Skeletal muscle tissue (tissue), 4 donors: ENCODE measurements around the gene SGO2. TPM values are rescaled to one million over a fixed set of nuclear protein-coding genes. Genes with fewer than 3 reads are reported as not detected.

Experiments used
- H3K27ac ChIP-seq: one replicate; pipeline ENCODE4 v1.7.0; 2013; ENCODE audit warnings: mild to moderate bottlenecking, low read depth, low read length, inconsistent platforms
- H3K27me3 ChIP-seq, 3 donors: one replicate each; pipeline ENCODE4 v1.7.0; 2013; ENCODE audit warnings: low read length in 3 of 3; ENCODE audit not compliant: control insufficient read depth in 3 of 3, insufficient read depth in 3 of 3
- H3K36me3 ChIP-seq, 3 donors: one replicate each; pipeline ENCODE4 v1.7.0; 2013; ENCODE audit warnings: low read length in 3 of 3; ENCODE audit not compliant: control insufficient read depth in 3 of 3, insufficient read depth in 3 of 3
- H3K4me1 ChIP-seq, 3 donors: one replicate each; pipeline ENCODE4 v1.7.0; 2013; ENCODE audit warnings: low read length in 3 of 3, mild to moderate bottlenecking in 3 of 3; ENCODE audit not compliant: control insufficient read depth in 3 of 3, insufficient read depth in 3 of 3
- H3K4me3 ChIP-seq, 3 donors: one replicate each; pipeline ENCODE4 v1.7.0; 2013; ENCODE audit warnings: low read length in 3 of 3
- H3K9ac ChIP-seq, 3 donors: one replicate each; pipeline ENCODE4 v1.7.0; 2013; ENCODE audit warnings: low read length in 3 of 3, mild to moderate bottlenecking in 3 of 3, moderate library complexity in 2 of 3, low read depth in 1 of 3
- H3K9me3 ChIP-seq, 3 donors: one replicate each; pipeline ENCODE4 v1.7.0; 2013; ENCODE audit warnings: low read length in 3 of 3; ENCODE audit not compliant: control insufficient read depth in 3 of 3
- total RNA-seq: library from RNA; depleted of rRNA; stranded (reverse); fragments of >200 nt; gene quantifications from one replicate; pipeline ENCODE4 v1.2.3, GENCODE V29; 2014
- donor health status: Osteomylitis.

SGO2 gene
- total RNA-seq, 1 donor from 2014 or later = 1.0 TPM

GRCh38 chr2:200509612-200510433 is 16.2 kb upstream of the SGO2 start, which contains the start of gene KCTD18:
Gene KCTD18, minus strand, starts transcription at chr2:200510068. Its CDS starts 3,052 bp downstream, at chr2:200507016.
- Histone ChIP-seq H3K9ac (peak within 1 kb of the TSS; percentile 85 to 88 (median 87)), H3K36me3 (peaks cover 3 to 4% (median 4%) of the 10 kb centered on the region in 3 donors), H3K27ac (peak within 1 kb of the TSS; percentile 63), H3K27me3 (peaks cover 0 to 2% (median 0%) of the 10 kb centered on the region in 3 donors), H3K4me3 (peak within 1 kb of the TSS; percentile 70 to 94 (median 88)), H3K4me1 (peaks cover 10 to 16% (median 11%) of the 10 kb centered on the region in 3 donors), H3K9me3 (no peaks in the 10 kb centered on the region)

- no peak overlapping the region for H3K27ac ChIP-seq
- peaks cover 3 to 5% (median 4%) of the 10 kb centered on the region in 3 donors for H3K4me1 ChIP-seq
- no peaks in the 10 kb centered on the region for H3K36me3 ChIP-seq
- H3K9me3 ChIP-seq = no peaks in the 10 kb centered on the region
- H3K27me3 ChIP-seq = peaks cover 0 to 2% (median 0%) of the 10 kb centered on the region in 3 donors
- H3K4me3 ChIP-seq = no peak overlapping the region
- H3K9ac ChIP-seq = no peak overlapping the region
Observed at GRCh38 chr2:200515155-200515554, 10.9 kb upstream of the SGO2 start.

- Histone ChIP-seq H3K36me3 (no peaks in the 10 kb centered on the region), H3K27me3 (peaks cover 4 to 11% (median 5%) of the 10 kb centered on the region in 3 donors), H3K4me1 (peaks cover 10 to 11% (median 11%) of the 10 kb centered on the region in 3 donors), H3K4me3 (no peak overlapping the region), H3K9ac (no peak overlapping the region), H3K27ac (no peak overlapping the region), H3K9me3 (no peaks in the 10 kb centered on the region)
Observed at GRCh38 chr2:200523158-200523557, 2.8 kb upstream of the SGO2 start.

- Histone ChIP-seq H3K9me3 (no peaks in the 10 kb centered on the region), H3K9ac (no peak overlapping the region), H3K27ac (no peak overlapping the region), H3K4me1 (peaks cover 10 to 11% (median 11%) of the 10 kb centered on the region in 3 donors), H3K27me3 (peaks cover 4 to 11% (median 5%) of the 10 kb centered on the region in 3 donors), H3K36me3 (no peaks in the 10 kb centered on the region), H3K4me3 (no peak overlapping the region)
Observed at GRCh38 chr2:200523604-200524003, 2.4 kb upstream of the SGO2 start.

GRCh38 chr2:200525066-200525465 is 941 bp upstream of the SGO2 start:
- Histone ChIP-seq H3K4me1 (peaks cover 10 to 11% (median 11%) of the 10 kb centered on the region in 3 donors), H3K9me3 (no peaks in the 10 kb centered on the region), H3K9ac (no peak overlapping the region), H3K36me3 (no peaks in the 10 kb centered on the region), H3K27me3 (peaks cover 4 to 11% (median 5%) of the 10 kb centered on the region in 3 donors), H3K4me3 (peak overlapping the region in 2 of 3 donors; percentile 94 to 97), H3K27ac (no peak overlapping the region)

- Histone ChIP-seq H3K27me3 (peaks cover 4 to 11% (median 5%) of the 10 kb centered on the region in 3 donors), H3K36me3 (no peaks in the 10 kb centered on the region), H3K9ac (peak overlapping the region; percentile 68 to 84 (median 81)), H3K4me1 (peaks cover 10 to 11% (median 11%) of the 10 kb centered on the region in 3 donors), H3K9me3 (no peaks in the 10 kb centered on the region), H3K4me3 (peak overlapping the region; percentile 92 to 97 (median 94)), H3K27ac (no peak overlapping the region)
Observed at GRCh38 chr2:200525551-200525881, 491 bp upstream of the SGO2 start.

GRCh38 chr2:200528228-200528627 is 2.2 kb downstream of the SGO2 start:
- no peak overlapping the region for H3K9ac ChIP-seq
- peaks cover 10 to 11% (median 11%) of the 10 kb centered on the region in 3 donors for H3K4me1 ChIP-seq
- no peak overlapping the region for H3K27ac ChIP-seq
- no peaks in the 10 kb centered on the region for H3K36me3 ChIP-seq
- no peak overlapping the region for H3K4me3 ChIP-seq
- H3K27me3 ChIP-seq = peaks cover 0 to 4% (median 2%) of the 10 kb centered on the region in 3 donors
- H3K9me3 ChIP-seq = no peaks in the 10 kb centered on the region

GRCh38 chr2:200533754-200534153 is 7.7 kb downstream of the SGO2 start:
- H3K36me3 ChIP-seq = no peaks in the 10 kb centered on the region
- H3K9me3 ChIP-seq = no peaks in the 10 kb centered on the region
- no peaks in the 10 kb centered on the region for H3K27me3 ChIP-seq
- H3K27ac ChIP-seq = no peak overlapping the region
- H3K4me1 ChIP-seq = no peaks in the 10 kb centered on the region
- no peak overlapping the region for H3K4me3 ChIP-seq
- no peak overlapping the region for H3K9ac ChIP-seq

GRCh38 chr2:200534572-200534971 is 8.6 kb downstream of the SGO2 start:
- Histone ChIP-seq H3K9me3 (no peaks in the 10 kb centered on the region), H3K9ac (no peak overlapping the region), H3K27ac (no peak overlapping the region), H3K4me1 (no peaks in the 10 kb centered on the region), H3K36me3 (no peaks in the 10 kb centered on the region), H3K27me3 (no peaks in the 10 kb centered on the region), H3K4me3 (no peak overlapping the region)

GRCh38 chr2:200538139-200538538 is 12.1 kb downstream of the SGO2 start:
- H3K4me3 ChIP-seq = no peak overlapping the region
- no peaks in the 10 kb centered on the region for H3K27me3 ChIP-seq
- H3K4me1 ChIP-seq = no peaks in the 10 kb centered on the region
- H3K9me3 ChIP-seq = no peaks in the 10 kb centered on the region
- no peak overlapping the region for H3K27ac ChIP-seq
- no peak overlapping the region for H3K9ac ChIP-seq
- H3K36me3 ChIP-seq = no peaks in the 10 kb centered on the region
